ENCODE data around the gene S100A3. TPM values are rescaled to one million over a fixed set of nuclear protein-coding genes. Genes with fewer than 3 reads are reported as not detected.
"Not testable (repeated sequence)": the region's sequence is repeated elsewhere in the genome, so short reads cannot be mapped to it uniquely, and the experiment has no call there.

Gene S100A3
- total RNA-seq, 4 donors from 2014 or later = 0.88 to 1.6 TPM; not detected in 2

GRCh38 chr1:153520818-153521476 lies 28.1 kb downstream of the S100A3 start:
- in situ Hi-C loops (cut with MboI; ENCODE audit: low sequenced_read_pairs in 4 of 4) = loop anchor here in 1 of 4 donors (25.0 kb wide), 1 partner anchor 466 kb away; the partner anchor contains the start of genes JTB, RAB13 and RPS27

GRCh38 chr1:153520137-153520691 lies 28.8 kb downstream of the S100A3 start:
- H3K4me1 ChIP-seq; ATAC-seq; DNase-seq; H3K27me3 ChIP-seq; H3K4me3 ChIP-seq; H3K36me3 ChIP-seq; intact Hi-C loops (cut with DNase I; ENCODE audit: low total_unique reads); H3K27ac ChIP-seq; H3K9me3 ChIP-seq: not testable (repeated sequence)
- in situ Hi-C loops (cut with MboI; ENCODE audit: low sequenced_read_pairs in 4 of 4) = loop anchor here in 1 of 4 donors (25.0 kb wide), 1 partner anchor 467 kb away; the partner anchor contains the start of genes JTB, RAB13 and RPS27

More at GRCh38 chr1:153520818-153521476, 28.1 kb downstream of the S100A3 start:
- H3K9me3 ChIP-seq = no peaks in the 10 kb centered on the region
- no peaks in the 10 kb centered on the region for H3K4me1 ChIP-seq
- ATAC-seq (no peak), DNase-seq (no peak)
- H3K4me3 ChIP-seq = no peak overlapping the region
- H3K27me3 ChIP-seq = no peaks in the 10 kb centered on the region
- H3K27ac ChIP-seq = no peak overlapping the region
- intact Hi-C loops (cut with DNase I; ENCODE audit: low total_unique reads) = no loop called here
- TF ChIP-seq CTCF (IDR thresholded peaks at IDR 0.05 in 4 of 5, conservative IDR thresholded peaks at IDR 0.05 in 1 of 5) (no peak), POLR2A (IDR thresholded peaks at IDR 0.05) (no peak)
- no peaks in the 10 kb centered on the region for H3K36me3 ChIP-seq

- Histone ChIP-seq H3K9me3 (no peaks in the 10 kb centered on the region), H3K4me1 (no peaks in the 10 kb centered on the region), H3K36me3 (no peaks in the 10 kb centered on the region), H3K27me3 (no peaks in the 10 kb centered on the region), H3K27ac (no peak overlapping the region), H3K4me3 (no peak overlapping the region)
- ATAC-seq = no peak
- in situ Hi-C loops (cut with MboI; ENCODE audit: low sequenced_read_pairs in 4 of 4) (loop anchor here (10.0 to 25.0 kb wide), 3 partner anchors 46 to 468 kb away; partner anchors contain the start of genes S100A2 (in 3 of the 4), JTB (in 1 of the 4), RAB13 (in 1 of the 4) and RPS27 (in 1 of the 4)), intact Hi-C loops (cut with DNase I; ENCODE audit: low total_unique reads) (no loop called here)
- DNase-seq = no peak
- TF ChIP-seq CTCF (IDR thresholded peaks at IDR 0.05 in 4 of 5, conservative IDR thresholded peaks at IDR 0.05 in 1 of 5) (no peak), POLR2A (IDR thresholded peaks at IDR 0.05) (no peak)
Measured at GRCh38 chr1:153519242-153519641, 29.8 kb downstream of the S100A3 start.

- no peaks in the 10 kb centered on the region for H3K36me3 ChIP-seq
- intact Hi-C loops (cut with DNase I; ENCODE audit: low total_unique reads) (no loop called here), in situ Hi-C loops (cut with MboI; ENCODE audit: low sequenced_read_pairs in 4 of 4) (loop anchor here (10.0 to 25.0 kb wide), 3 partner anchors 49 to 472 kb away; partner anchors contain the start of genes S100A2 (in 3 of the 4), JTB (in 1 of the 4), RAB13 (in 1 of the 4) and RPS27 (in 1 of the 4))
- no peak for TF ChIP-seq POLR2A (IDR thresholded peaks at IDR 0.05)
- TF ChIP-seq CTCF (IDR thresholded peaks at IDR 0.05 in 4 of 5, conservative IDR thresholded peaks at IDR 0.05 in 1 of 5) = no peak
- H3K4me3 ChIP-seq = no peak overlapping the region
- no peaks in the 10 kb centered on the region for H3K27me3 ChIP-seq
- H3K9me3 ChIP-seq = no peaks in the 10 kb centered on the region
- no peak overlapping the region for H3K27ac ChIP-seq
- ATAC-seq (no peak), DNase-seq (no peak)
- no peaks in the 10 kb centered on the region for H3K4me1 ChIP-seq
Measured at GRCh38 chr1:153515504-153516394, 33.3 kb downstream of the S100A3 start.
